Measurements from ENCODE around the gene ATXN3L. TPM values are rescaled to one million over a fixed set of nuclear protein-coding genes. Genes with fewer than 3 reads are reported as not detected.

ATXN3L gene
- total RNA-seq: not detected in 2 replicates

GRCh38 chrX:13319953-13320352, at the start of gene ATXN3L:
TSS of gene ATXN3L (minus strand) at chrX:13320053. CDS start at chrX:13319934, 119 bp downstream.

Other genes with a start within 250 kb of the ATXN3L start
- gene EGFL6, start 249.5 kb upstream of the ATXN3L start, total RNA-seq: under 0.01 TPM in 1 of 2 replicates, not detected in the other

All from bronchial smooth muscle cell (primary cell).